Measurements from ENCODE around the gene GP1BA.

- TF ChIP-seq HNF4G (IDR thresholded peaks at IDR 0.05) (no peak), YY1 (IDR thresholded peaks at IDR 0.05) (no peak), CTCF (IDR thresholded peaks at IDR 0.05; ENCODE audit: low read depth, low read length, missing input control) (no peak), RXRA (IDR thresholded peaks at IDR 0.05) (no peak), MAX (IDR thresholded peaks at IDR 0.05) (no peak), REST (IDR thresholded peaks at IDR 0.05) (no peak), JUND (IDR thresholded peaks at IDR 0.05) (no peak), TAF1 (conservative IDR thresholded peaks at IDR 0.05) (no peak), GABPA (IDR thresholded peaks at IDR 0.05 in 1 of 2, conservative IDR thresholded peaks at IDR 0.05 in 1 of 2) (no peak), ZBTB33 (IDR thresholded peaks at IDR 0.05) (no peak), ATF3 (IDR thresholded peaks at IDR 0.05) (no peak), SP1 (IDR thresholded peaks at IDR 0.05) (no peak)
These were observed 10.8 kb upstream of the GP1BA start for GRCh38 chr17:4921320-4921719.
